A549 (cell line): ENCODE data around the gene CHTOP. TPM values are rescaled to one million over a fixed set of nuclear protein-coding genes. Genes with fewer than 3 reads are reported as not detected.

Experiments used
- ATAC-seq, 2 experiments: fragments of 200-7000 bp in 1 of 2; fragments of >200 bp in 1 of 2; cut with Nextera tagmentation in 1 of 2; cut with Tn5 transposase in 1 of 2; 3 replicates each; pipeline versions ENCODE4 v1.8.0 to v1.9.1; 2018 to 2020; ENCODE audit warnings: mild to moderate bottlenecking in 1 of 2, moderate library complexity in 1 of 2
- CTCF ChIA-PET: fragments of 300-600 bp; sonication (Branson Sonifier 250); formaldehyde crosslinking; extraction: SDS; loops from one replicate; lab custom pipeline; 2021; ENCODE audit warnings: antibody characterized with exemption, inconsistent platforms; lab: Yijun Ruan, JAX
- POLR2A ChIA-PET: fragments of 350-600 bp; formaldehyde crosslinking; extraction: SDS; loops from one replicate; lab custom pipeline; 2021; ENCODE audit warnings: antibody characterized with exemption, inconsistent platforms; lab: Yijun Ruan, JAX
- DNase-seq, 2 experiments: peaks; one replicate each; pipeline versions ENCODE4 v3.0.0 to v3.0.0-alpha.2; 2011 to 2016; ENCODE audit warnings: low read depth in 1 of 2, low spot score in 1 of 2
- FAIRE-seq: peaks from 2 replicates; lab custom pipeline; 2011; peaks lifted over from hg19 to GRCh38; lab: Jason Lieb, UNC
- H3K27ac ChIP-seq, 2 experiments: fragments of >200 bp; sonication (Bioruptor Twin); formaldehyde crosslinking; 3 replicates each; pipeline ENCODE4 v1.5.1; 2016 to 2017
- H3K4me1 ChIP-seq: fragments of >200 bp; sonication (Bioruptor Twin); formaldehyde crosslinking; 3 replicates; pipeline ENCODE4 v1.6.1; 2016
- H3K4me2 ChIP-seq: fragments of >200 bp; sonication (Bioruptor Twin); formaldehyde crosslinking; 3 replicates; pipeline ENCODE4 v1.6.1; 2016
- H3K4me3 ChIP-seq: fragments of >200 bp; sonication (Bioruptor Twin); formaldehyde crosslinking; 3 replicates; pipeline ENCODE4 v1.5.1; 2016
- H3K9me3 ChIP-seq: fragments of >200 bp; sonication (Bioruptor Twin); formaldehyde crosslinking; 3 replicates; pipeline ENCODE4 v1.6.1; 2016
- BHLHE40 ChIP-seq: IDR thresholded peaks from 2 replicates; pipeline ENCODE4 v1.6.1; 2012; ENCODE audit warnings: low read depth, low read length, inconsistent platforms
- CEBPB ChIP-seq, 2 experiments: fragments of >200 bp in 1 of 2; sonication (Bioruptor Twin) in 1 of 2; formaldehyde crosslinking in 1 of 2; IDR thresholded peaks; 2 replicates each; pipeline ENCODE4 v1.6.1; 2012 to 2016
- CHD2 ChIP-seq: fragments of 150-350 bp; IDR thresholded peaks from 2 replicates; pipeline ENCODE4 v1.6.1; 2014; ENCODE audit warnings: low read length; ENCODE audit not compliant: partially characterized antibody
- CTCF ChIP-seq: fragments of >200 bp; sonication (Bioruptor Twin); formaldehyde crosslinking; IDR thresholded peaks from 3 replicates; pipeline ENCODE4 v1.5.1; 2016
- E2F6 ChIP-seq: IDR thresholded peaks from 2 replicates; pipeline ENCODE4 v1.6.1; 2012; ENCODE audit warnings: low read depth, borderline replicate concordance
- EHF ChIP-seq: fragments of 250-450 bp; sonication (Bioruptor Pico); IDR thresholded peaks from 2 replicates; pipeline ENCODE4 v1.5.0; 2020; ENCODE audit warnings: mild to moderate bottlenecking
- FOSL2 ChIP-seq, 2 experiments: fragments of 450-650 bp in 1 of 2; fragments of >200 bp in 1 of 2; sonication (Bioruptor Twin) in 1 of 2; formaldehyde crosslinking; IDR thresholded peaks; 2 replicates each; pipeline versions ENCODE4 v1.5.0 to v1.6.1; 2016 to 2020; ENCODE audit warnings: mild to moderate bottlenecking in 1 of 2, moderate library complexity in 1 of 2
- FOXS1 ChIP-seq: fragments of 250-450 bp; sonication (Bioruptor Pico); IDR thresholded peaks from 2 replicates; pipeline ENCODE4 v1.5.0; 2020; ENCODE audit warnings: mild to moderate bottlenecking, moderate library complexity
- GATA3 ChIP-seq: IDR thresholded peaks from 2 replicates; pipeline ENCODE4 v1.6.1; 2012; ENCODE audit warnings: borderline replicate concordance
- HOXB13 ChIP-seq: fragments of 250-450 bp; sonication (Bioruptor Pico); IDR thresholded peaks from 2 replicates; pipeline ENCODE4 v1.5.0; 2020; ENCODE audit warnings: low read depth, mild to moderate bottlenecking, moderate library complexity
- HOXB5 ChIP-seq: fragments of 250-450 bp; sonication (Bioruptor Pico); IDR thresholded peaks from 2 replicates; pipeline ENCODE4 v1.5.0; 2020; ENCODE audit warnings: mild to moderate bottlenecking, moderate library complexity
- KDM1A ChIP-seq: fragments of 200-600 bp; sonication (generic); IDR thresholded peaks from 2 replicates; pipeline ENCODE4 v1.6.1; 2016; ENCODE audit warnings: low read depth, mild to moderate bottlenecking
- MAFK ChIP-seq: fragments of 450-650 bp; IDR thresholded peaks from 2 replicates; pipeline ENCODE4 v1.6.1; 2014; ENCODE audit not compliant: partially characterized antibody
- MAZ ChIP-seq: fragments of 150-350 bp; IDR thresholded peaks from 2 replicates; pipeline ENCODE4 v1.6.1; 2014; ENCODE audit warnings: antibody characterized with exemption, low read depth, low read length, borderline replicate concordance
- NR3C1 ChIP-seq: fragments of >200 bp; sonication (Bioruptor Twin); formaldehyde crosslinking; IDR thresholded peaks from 3 replicates; pipeline ENCODE4 v1.6.1; 2017
- POLR2AphosphoS2 ChIP-seq: conservative IDR thresholded peaks from 2 replicates; pipeline ENCODE4 v1.6.1; 2012; ENCODE audit warnings: low read length, improper control_type of control experiment, inconsistent platforms
- RCOR1 ChIP-seq: fragments of 150-350 bp; IDR thresholded peaks from 2 replicates; pipeline ENCODE4 v1.6.1; 2014; ENCODE audit warnings: antibody characterized with exemption, low read length, low read depth
- RFX5 ChIP-seq: fragments of 450-650 bp; IDR thresholded peaks from 2 replicates; pipeline ENCODE4 v1.7.1; 2014; ENCODE audit warnings: antibody characterized with exemption, mild to moderate bottlenecking, moderate library complexity
- RNF2 ChIP-seq: fragments of 200-600 bp; sonication (generic); IDR thresholded peaks from 2 replicates; pipeline ENCODE4 v1.6.1; 2016; ENCODE audit warnings: low read depth, mild to moderate bottlenecking, antibody characterized with exemption, moderate library complexity, borderline replicate concordance
- ZC3H11A ChIP-seq: fragments of 450-650 bp; IDR thresholded peaks from 2 replicates; pipeline ENCODE4 v1.6.1; 2014; ENCODE audit warnings: antibody characterized with exemption, mild to moderate bottlenecking
- ZSCAN20 ChIP-seq: fragments of 250-450 bp; sonication (Bioruptor Pico); IDR thresholded peaks from 2 replicates; pipeline ENCODE4 v1.8.0; 2022; ENCODE audit warnings: mild to moderate bottlenecking, moderate library complexity
- WGBS: methylation state at CpG from one replicate; pipeline ENCODE4 v1.1.6; 2017; ENCODE audit errors: missing lambda C conversion rate; 5-methylcytosine and 5-hydroxymethylcytosine counted together
- polyA plus RNA-seq, 4 experiments: library from polyadenylated mRNA; depleted of rRNA in 3 of 4; stranded (reverse); fragments of >200 nt; fragmentation: RNase III in 1 of 4; extraction: RNeasy Plus Mini Kit Qiagen cat#74134 plus additional on column Dnase treatment in 1 of 4; gene quantifications; 2 replicates in 3 of 4; 3 replicates in 1 of 4; pipeline ENCODE4 v1.2.3, GENCODE V29; 2011 to 2017
- TF ChIP-seq, protein P1 (sequence below): fragments of 450-650 bp; IDR thresholded peaks from 2 replicates; pipeline ENCODE4 v1.6.1; 2014; ENCODE audit warnings: antibody characterized with exemption
- TF ChIP-seq, protein P2 (sequence below): fragments of 250-450 bp; sonication (Bioruptor Pico); IDR thresholded peaks from 2 replicates; pipeline ENCODE4 v1.5.0; 2020; ENCODE audit warnings: low read depth, mild to moderate bottlenecking, moderate library complexity
- TF ChIP-seq, protein P3 (sequence below): IDR thresholded peaks from 2 replicates; pipeline ENCODE4 v1.6.1; 2012

CHTOP gene
- polyA plus RNA-seq, 2 of the 4 experiments (the other 2 are of a cell fraction) = 79.2 to 98.1 TPM

DNA sequence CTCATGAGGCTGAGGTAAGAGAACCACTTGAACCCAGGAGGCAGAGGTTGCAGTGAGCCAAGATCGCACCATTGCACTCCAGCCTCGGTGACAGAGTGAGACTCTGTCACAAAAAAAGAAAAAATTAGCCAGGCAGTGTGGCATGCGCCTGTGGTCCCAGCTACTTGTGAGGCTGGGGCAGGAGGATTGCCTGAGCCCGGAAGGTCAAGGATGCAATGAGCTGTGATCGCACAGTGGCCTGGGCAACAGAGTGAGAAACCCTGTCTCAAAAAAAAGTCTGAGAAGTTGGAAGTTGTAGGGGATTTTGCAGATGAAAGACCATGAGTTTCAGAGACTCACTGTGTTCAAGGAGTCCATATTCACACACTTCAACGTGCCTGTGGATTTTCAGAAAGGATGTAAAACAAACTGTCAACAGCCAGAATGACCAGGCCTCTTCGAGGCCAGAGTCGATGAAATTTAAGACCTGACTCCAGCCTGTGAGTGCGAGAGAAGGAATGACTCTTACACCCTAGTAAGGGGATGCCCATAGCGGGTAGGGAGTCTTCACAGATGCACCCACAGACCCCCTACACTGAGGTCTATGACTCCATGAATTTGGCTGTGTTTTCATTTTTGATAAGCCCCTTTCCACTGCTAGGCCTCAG is 8.8 kb upstream of the CHTOP start:
- no peak overlapping the region for H3K4me3 ChIP-seq
- FAIRE-seq = no peak

DNA sequence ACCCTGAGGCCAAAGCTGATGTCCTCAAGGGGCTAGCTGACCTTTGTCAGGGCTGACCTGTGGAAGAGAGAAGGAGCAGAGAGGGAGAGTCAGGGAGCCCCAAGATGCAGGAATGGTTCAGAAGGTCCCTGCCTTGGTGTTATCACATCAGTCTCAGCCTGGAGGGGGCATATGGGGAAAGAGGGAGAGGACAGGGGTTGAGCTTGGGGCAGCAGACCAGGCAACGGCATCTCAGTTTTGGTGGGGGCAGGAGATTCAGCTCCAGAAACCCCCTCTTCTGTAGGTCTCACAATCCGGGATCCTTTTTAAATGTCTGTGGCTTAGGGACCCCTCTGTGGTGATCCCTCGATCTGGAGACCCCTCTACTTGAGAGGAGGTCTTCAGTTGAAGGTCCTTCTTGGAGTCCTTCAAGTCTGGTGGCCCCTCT is 7.4 kb upstream of the CHTOP start:
- WGBS = 39% methylated on average over 3 of the region's 3 CpGs
- POLR2A ChIA-PET = interaction anchor here (0.9 to 2.9 kb wide), 9 partner anchors 10 to 337 kb away, joined by 3 to 39 read pairs (median 11); partner anchors contain the start of genes S100A14, S100A16 and SLC39A1
- no peak for TF ChIP-seq EHF
- TF ChIP-seq MAZ = no peak
- no peak for TF ChIP-seq NR3C1
- TF ChIP-seq RFX5 = no peak
- TF ChIP-seq, protein P1, sequence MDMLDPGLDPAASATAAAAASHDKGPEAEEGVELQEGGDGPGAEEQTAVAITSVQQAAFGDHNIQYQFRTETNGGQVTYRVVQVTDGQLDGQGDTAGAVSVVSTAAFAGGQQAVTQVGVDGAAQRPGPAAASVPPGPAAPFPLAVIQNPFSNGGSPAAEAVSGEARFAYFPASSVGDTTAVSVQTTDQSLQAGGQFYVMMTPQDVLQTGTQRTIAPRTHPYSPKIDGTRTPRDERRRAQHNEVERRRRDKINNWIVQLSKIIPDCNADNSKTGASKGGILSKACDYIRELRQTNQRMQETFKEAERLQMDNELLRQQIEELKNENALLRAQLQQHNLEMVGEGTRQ = no peak
- TF ChIP-seq, protein P2, sequence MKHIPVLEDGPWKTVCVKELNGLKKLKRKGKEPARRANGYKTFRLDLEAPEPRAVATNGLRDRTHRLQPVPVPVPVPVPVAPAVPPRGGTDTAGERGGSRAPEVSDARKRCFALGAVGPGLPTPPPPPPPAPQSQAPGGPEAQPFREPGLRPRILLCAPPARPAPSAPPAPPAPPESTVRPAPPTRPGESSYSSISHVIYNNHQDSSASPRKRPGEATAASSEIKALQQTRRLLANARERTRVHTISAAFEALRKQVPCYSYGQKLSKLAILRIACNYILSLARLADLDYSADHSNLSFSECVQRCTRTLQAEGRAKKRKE = no peak
- TF ChIP-seq CTCF = no peak
- no peak for TF ChIP-seq BHLHE40
- no peak for TF ChIP-seq GATA3
- TF ChIP-seq RNF2 = no peak
- TF ChIP-seq, protein P3, sequence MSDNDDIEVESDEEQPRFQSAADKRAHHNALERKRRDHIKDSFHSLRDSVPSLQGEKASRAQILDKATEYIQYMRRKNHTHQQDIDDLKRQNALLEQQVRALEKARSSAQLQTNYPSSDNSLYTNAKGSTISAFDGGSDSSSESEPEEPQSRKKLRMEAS = no peak
- TF ChIP-seq POLR2AphosphoS2 = no peak
- no peak for TF ChIP-seq HOXB13 (CRISPR knock-in tag)
- no peak for TF ChIP-seq CEBPB (IDR thresholded peaks at IDR 0.05)
- no peak for TF ChIP-seq RCOR1

More for the DNA sequence above, 8.8 kb upstream of the CHTOP start:
- POLR2A ChIA-PET = interaction anchor here (1.0 to 2.0 kb wide), 2 partner anchors 9 to 12 kb away, joined by 4 to 9 read pairs; partner anchors contain the start of genes CHTOP and S100A16
- TF ChIP-seq KDM1A = no peak
- TF ChIP-seq HOXB5 = no peak
- TF ChIP-seq CEBPB (IDR thresholded peaks at IDR 0.05) = no peak
- TF ChIP-seq FOSL2 (IDR thresholded peaks at IDR 0.05) = no peak
- TF ChIP-seq FOSL2 (CRISPR knock-in tag; IDR thresholded peaks at IDR 0.05) = no peak
- TF ChIP-seq MAFK = no peak
- TF ChIP-seq CHD2 = no peak
- TF ChIP-seq E2F6 = no peak
- no peak for TF ChIP-seq FOXS1 (CRISPR knock-in tag)
- TF ChIP-seq ZC3H11A = no peak
- TF ChIP-seq ZSCAN20 = no peak
- TF ChIP-seq, all 56 proteins: peak for 0
- H3K4me2 ChIP-seq = no peak overlapping the region
- H3K4me1 ChIP-seq = peaks cover 18% of the 10 kb centered on the region
- H3K27ac ChIP-seq = no peak overlapping the region
- DNase-seq = no peak
- ATAC-seq = no peak
- 94% methylated on average over 10 of the region's 10 CpGs for WGBS
- no peaks in the 10 kb centered on the region for H3K9me3 ChIP-seq
- CTCF ChIA-PET = interaction anchor here (1.3 to 18.3 kb wide), 8 partner anchors 10 to 113 kb away, joined by 3 to 253 read pairs (median 38); partner anchors contain the start of genes S100A14, S100A16 and S100A6

More for the DNA sequence above, 7.4 kb upstream of the CHTOP start:
- FAIRE-seq (no peak), DNase-seq (no peak), ATAC-seq (no peak)
- Histone ChIP-seq H3K4me1 (peaks cover 18% of the 10 kb centered on the region), H3K9me3 (no peaks in the 10 kb centered on the region), H3K4me2 (peak overlapping the region; percentile 97), H3K27ac (peak overlapping the region; percentile 92), H3K4me3 (peak overlapping the region; percentile 57)
- CTCF ChIA-PET = interaction anchor here (1.0 to 18.3 kb wide), 23 partner anchors 11 to 273 kb away, joined by 3 to 253 read pairs (median 11); partner anchors contain the start of genes ILF2, S100A14, S100A16 and S100A6
